Peyer's patch (tissue), 4 donors: ENCODE data around the gene PLEK2.

ENCODE experiments used
- CTCF ChIP-seq, 6 experiments: fragments of 450-650 bp in 4 of 6; fragments of 200-600 bp in 2 of 6; sonication (generic) in 1 of 6; IDR thresholded peaks; one replicate each; pipeline ENCODE4 v1.5.1; 2017 to 2019; ENCODE audit warnings: antibody characterized with exemption in 6 of 6, mild to moderate bottlenecking in 3 of 6, moderate library complexity in 1 of 6
- POLR2A ChIP-seq, 2 donors: fragments of 450-650 bp; IDR thresholded peaks; one replicate each; pipeline ENCODE4 v1.5.1; 2017; ENCODE audit warnings: antibody characterized with exemption in 2 of 2, mild to moderate bottlenecking in 2 of 2, moderate library complexity in 2 of 2

- TF ChIP-seq CTCF (IDR thresholded peaks at IDR 0.05) (no peak), POLR2A (IDR thresholded peaks at IDR 0.05) (no peak)
These were observed 2.1 kb upstream of the PLEK2 start for GRCh38 chr14:67413806-67414769.
